Activated naive CD8-positive, alpha-beta T cell treated with anti-CD3 and anti-CD28 coated beads, Interleukin-2, amount 10 ng/mL, durations not matched to agents 7 days and 5 days (primary cell): Measurements from ENCODE around the gene CXCR6. TPM values are rescaled to one million over a fixed set of nuclear protein-coding genes. Genes with fewer than 3 reads are reported as not detected.

Experiments
- ATAC-seq: fragments of 150-1000 bp; cut with Tn5 transposase; one replicate; pipeline ENCODE4 v1.10.0; 2021; ENCODE audit warnings: low read depth, moderate library complexity
- POLR2A ChIA-PET: fragments of 350-600 bp; sonication (Branson Sonifier 250); formaldehyde crosslinking; loops from one replicate; lab custom pipeline; 2021; ENCODE audit warnings: antibody characterized with exemption; lab: Charles Lee
- DNase-seq: peaks from one replicate; pipeline ENCODE4 v3.0.0; 2021
- H3K27ac Mint-ChIP-seq: one replicate; pipeline ENCODE4 v1.8.0; 2022; ENCODE audit warnings: mild to moderate bottlenecking, mixed read lengths
- H3K27me3 Mint-ChIP-seq: one replicate; pipeline ENCODE4 v1.8.0; 2022; ENCODE audit warnings: mild to moderate bottlenecking, moderate library complexity, mixed read lengths
- H3K36me3 Mint-ChIP-seq: one replicate; pipeline ENCODE4 v1.8.0; 2021; ENCODE audit warnings: mild to moderate bottlenecking, mixed read lengths
- H3K4me1 Mint-ChIP-seq: one replicate; pipeline ENCODE4 v1.8.0; 2021; ENCODE audit warnings: mixed read lengths
- H3K4me3 Mint-ChIP-seq: one replicate; pipeline ENCODE4 v1.8.0; 2022; ENCODE audit warnings: mild to moderate bottlenecking, moderate library complexity, mixed read lengths
- H3K9me3 Mint-ChIP-seq: one replicate; pipeline ENCODE4 v1.8.0; 2021; ENCODE audit warnings: mixed read lengths
- total RNA-seq, 2 experiments: library from RNA; stranded (reverse); gene quantifications; one replicate each; pipeline ENCODE4 v1.2.3, GENCODE V29; 2021

The CXCR6 gene
- total RNA-seq, 2 experiments from 2014 or later, result 12.4 to 13.5 TPM

DNA sequence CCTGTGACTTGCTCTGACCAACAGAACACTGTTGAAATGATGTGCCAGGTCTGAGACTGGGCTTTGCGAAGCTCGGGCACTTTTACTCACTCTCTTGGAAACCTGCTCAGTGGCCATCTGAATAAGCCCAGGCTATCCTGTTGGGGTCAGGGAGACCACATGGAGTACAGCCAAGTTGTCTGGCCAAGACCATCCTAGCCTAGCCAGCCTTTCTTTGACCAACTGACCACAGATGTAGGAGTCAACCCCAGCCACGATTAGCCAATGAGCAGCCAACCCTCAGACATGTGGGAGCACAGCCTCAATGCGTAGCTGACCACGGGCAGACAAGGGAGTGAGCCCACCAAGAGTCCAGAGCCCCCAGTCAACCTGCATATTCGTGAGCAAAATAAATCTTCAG, 30.8 kb upstream of the CXCR6 start:
- peaks cover 24% of the 10 kb centered on the region for H3K27me3 Mint-ChIP-seq

DNA sequence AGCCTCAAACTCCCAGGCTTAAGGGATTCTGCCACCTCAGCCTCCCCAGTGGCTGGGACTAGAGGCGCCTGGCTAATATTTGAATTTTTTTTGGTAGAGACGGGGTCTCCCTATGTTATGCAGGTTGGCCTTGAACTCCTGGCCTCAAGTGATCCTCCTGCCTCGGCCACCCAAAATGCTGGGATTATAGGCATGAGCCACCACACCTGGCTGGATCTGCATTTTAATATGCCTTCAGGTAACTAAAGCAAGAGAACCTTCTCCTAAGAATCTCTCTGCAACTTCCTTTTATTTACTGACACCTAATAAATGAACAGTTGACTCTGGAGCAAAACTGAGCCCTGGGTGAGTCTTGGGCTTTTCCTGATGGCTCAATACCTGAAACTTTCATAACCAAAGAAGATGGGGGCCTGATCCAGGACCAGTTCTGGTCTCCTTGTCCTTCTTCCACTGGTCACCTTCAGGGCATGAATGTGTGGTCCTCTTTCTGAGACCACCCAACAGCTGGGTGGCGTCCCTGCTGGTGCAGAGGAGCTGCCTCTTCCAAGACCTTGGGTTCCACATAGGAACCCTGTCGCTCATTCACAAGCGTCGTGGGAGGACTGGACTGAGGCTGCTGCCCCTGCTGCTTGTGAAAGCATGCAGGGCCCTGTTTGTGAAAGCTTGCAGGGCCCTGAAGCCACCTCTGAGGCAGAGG, 28.8 kb upstream of the CXCR6 start:
- DNase-seq (no peak), ATAC-seq (no peak)
- no peak overlapping the region for H3K4me3 Mint-ChIP-seq
- peaks cover 2% of the 10 kb centered on the region for H3K9me3 Mint-ChIP-seq
- H3K4me1 Mint-ChIP-seq, result peaks cover 18% of the 10 kb centered on the region
- POLR2A ChIA-PET, result no interaction called here
- peaks cover 12% of the 10 kb centered on the region for H3K36me3 Mint-ChIP-seq
- no peak overlapping the region for H3K27ac Mint-ChIP-seq
- H3K27me3 Mint-ChIP-seq, result peaks cover 24% of the 10 kb centered on the region

More for the DNA sequence above, 30.8 kb upstream of the CXCR6 start:
- ATAC-seq (no peak), DNase-seq (no peak)
- H3K4me1 Mint-ChIP-seq, result peaks cover 29% of the 10 kb centered on the region
- H3K9me3 Mint-ChIP-seq, result peaks cover 2% of the 10 kb centered on the region
- POLR2A ChIA-PET, result no interaction called here
- H3K4me3 Mint-ChIP-seq, result no peak overlapping the region
- H3K27ac Mint-ChIP-seq, result no peak overlapping the region
- H3K36me3 Mint-ChIP-seq, result peaks cover 4% of the 10 kb centered on the region

DNA sequence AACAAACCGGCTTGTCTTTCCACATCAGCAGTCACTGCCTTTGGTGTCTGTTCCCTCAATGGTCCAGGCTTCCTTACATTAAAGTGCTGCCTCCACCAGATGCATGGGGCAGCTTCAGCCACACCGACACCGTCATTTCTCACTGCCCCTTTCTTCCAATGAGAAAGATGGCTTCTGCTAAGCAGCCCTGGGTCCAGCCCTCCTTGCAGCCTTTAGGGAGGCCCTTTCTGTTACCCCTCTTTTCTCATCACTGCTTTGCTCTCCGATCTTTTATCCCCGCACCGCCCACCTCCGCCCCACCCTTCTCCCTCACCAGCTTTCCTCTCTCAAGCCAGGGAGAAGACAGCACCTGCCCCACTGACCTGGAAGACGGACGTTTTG, 28.2 kb upstream of the CXCR6 start:
- H3K4me3 Mint-ChIP-seq, result peak overlapping the region; percentile 58
- DNase-seq (no peak), ATAC-seq (no peak)
- peaks cover 18% of the 10 kb centered on the region for H3K4me1 Mint-ChIP-seq
- peaks cover 23% of the 10 kb centered on the region for H3K27me3 Mint-ChIP-seq
- POLR2A ChIA-PET, result no interaction called here
- H3K27ac Mint-ChIP-seq, result no peak overlapping the region
- H3K36me3 Mint-ChIP-seq, result peaks cover 12% of the 10 kb centered on the region
- peaks cover 2% of the 10 kb centered on the region for H3K9me3 Mint-ChIP-seq

DNA sequence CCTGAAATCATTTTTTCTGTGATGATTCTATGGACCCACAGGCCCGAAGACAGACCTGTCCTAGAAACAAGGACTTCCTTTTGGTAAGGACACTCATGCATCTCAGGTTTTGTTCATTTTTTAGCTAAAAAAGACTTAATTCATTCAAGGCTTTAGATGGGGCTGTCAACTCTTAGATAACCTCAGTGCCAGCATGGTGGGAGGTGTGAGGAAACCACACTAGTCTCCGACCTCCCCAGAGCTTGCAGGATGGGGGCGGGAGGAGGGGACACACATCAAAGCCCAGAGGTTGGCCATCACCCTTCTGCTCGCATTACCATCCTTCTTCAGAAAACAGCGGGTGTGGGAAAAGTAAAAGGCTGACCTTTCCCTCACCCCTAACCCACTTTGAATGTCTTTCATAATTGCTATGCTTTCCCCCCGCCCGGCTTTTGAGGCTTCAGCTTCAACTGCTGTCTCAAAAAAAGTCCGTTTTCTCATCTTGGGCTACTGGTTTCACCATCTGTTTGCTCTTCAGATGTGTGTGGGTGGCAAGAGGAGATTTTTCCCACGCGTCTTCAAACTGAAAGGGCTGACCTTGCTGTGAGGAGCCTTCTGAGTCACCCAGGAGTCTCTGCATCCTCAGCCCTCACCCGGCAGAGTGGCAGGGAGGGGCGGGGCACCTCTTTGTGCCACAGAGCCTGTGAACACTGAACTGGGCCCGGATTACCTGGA, 27.6 kb upstream of the CXCR6 start:
- Mint-ChIP-seq H3K27ac (peak overlapping the region; percentile 37), H3K4me3 (peak overlapping the region; percentile 58), H3K27me3 (peaks cover 20% of the 10 kb centered on the region), H3K36me3 (peaks cover 14% of the 10 kb centered on the region), H3K9me3 (no peaks in the 10 kb centered on the region), H3K4me1 (peaks cover 18% of the 10 kb centered on the region)
- DNase-seq (peak; percentile 61), ATAC-seq (peak; percentile 91)
- POLR2A ChIA-PET, result no interaction called here

DNA sequence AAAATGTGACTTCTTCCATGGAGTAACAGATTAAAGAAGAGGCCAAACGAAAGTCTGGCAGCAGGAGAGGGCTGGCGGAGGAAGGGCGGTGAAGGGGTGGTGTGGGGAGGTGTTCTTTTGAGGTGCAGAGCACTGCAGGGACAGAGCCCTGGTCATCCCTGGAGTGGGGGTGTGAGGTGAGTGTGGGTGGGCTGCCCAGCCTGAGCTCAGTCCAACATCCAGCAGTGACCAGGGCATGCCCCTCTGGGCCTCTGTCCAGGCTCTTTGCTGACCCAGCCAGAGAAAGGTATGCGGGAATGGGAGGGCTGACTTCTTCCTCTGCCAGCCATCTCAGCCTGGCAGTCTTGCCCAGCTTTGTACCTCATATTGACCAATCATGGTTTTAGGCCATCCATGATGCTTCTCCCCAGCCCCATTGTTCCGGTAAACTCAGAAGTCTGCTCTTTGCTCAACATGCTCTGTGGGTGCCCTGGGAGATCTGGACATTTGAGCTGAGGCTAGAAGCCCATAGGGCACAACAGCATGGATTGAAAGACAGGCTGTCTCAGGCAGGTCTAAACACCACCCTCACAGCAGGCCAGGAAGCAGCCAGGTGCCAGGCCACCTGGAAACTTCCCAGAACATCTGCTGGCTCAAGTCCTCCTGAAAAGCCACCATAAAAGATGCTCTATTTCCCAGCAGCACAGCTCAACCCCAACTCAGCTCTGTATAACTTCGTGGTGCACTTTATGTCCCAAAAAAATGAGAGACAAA, 25.9 kb upstream of the CXCR6 start:
- H3K9me3 Mint-ChIP-seq, result no peaks in the 10 kb centered on the region
- ATAC-seq, result no peak
- no peak for DNase-seq
- POLR2A ChIA-PET, result no interaction called here
- H3K4me1 Mint-ChIP-seq, result peaks cover 24% of the 10 kb centered on the region
- H3K27ac Mint-ChIP-seq, result no peak overlapping the region
- peaks cover 20% of the 10 kb centered on the region for H3K27me3 Mint-ChIP-seq
- peaks cover 22% of the 10 kb centered on the region for H3K36me3 Mint-ChIP-seq
- no peak overlapping the region for H3K4me3 Mint-ChIP-seq

DNA sequence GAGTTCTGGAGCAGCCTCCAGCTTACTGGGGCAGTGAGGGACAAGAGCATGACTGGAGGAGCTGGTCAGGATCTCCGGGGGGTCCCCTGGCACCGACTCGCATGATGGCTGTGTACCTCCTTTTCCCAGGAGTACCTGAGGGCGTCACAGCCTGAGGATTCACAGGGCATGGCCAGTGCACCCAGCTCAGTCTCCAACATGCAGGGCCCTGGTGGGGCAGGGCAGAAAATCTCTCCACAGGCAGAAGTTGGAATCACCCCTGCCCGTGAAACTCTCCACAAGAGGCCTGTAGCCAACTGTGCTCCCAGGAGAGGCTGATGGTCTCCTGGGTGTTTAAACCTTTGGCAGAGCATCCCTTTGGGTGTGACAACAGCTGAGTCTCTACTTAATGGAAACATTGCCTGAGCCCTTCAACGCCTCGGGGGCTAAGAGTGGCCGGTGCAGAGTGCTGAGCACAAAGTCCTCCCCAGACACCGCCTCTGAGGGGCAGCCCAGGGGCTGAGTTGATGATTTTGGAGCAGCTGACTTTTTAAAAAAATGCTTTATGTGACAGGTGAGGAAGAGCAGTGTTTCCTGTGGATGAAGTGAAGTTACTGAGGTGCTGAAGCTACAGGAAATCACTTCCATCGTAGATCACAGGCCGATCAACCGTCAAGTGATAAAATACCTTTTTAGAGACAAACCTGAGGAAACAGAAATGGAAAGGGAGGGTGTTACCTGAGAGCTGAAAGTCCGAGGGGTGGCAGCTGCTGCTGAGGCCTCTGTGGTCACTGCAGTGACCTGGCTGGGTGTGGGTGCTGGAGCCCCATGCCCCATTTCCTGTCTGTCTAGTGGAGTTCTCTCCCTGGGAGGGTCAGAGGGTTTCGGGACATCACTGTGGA, 21.9 kb upstream of the CXCR6 start:
- Mint-ChIP-seq H3K27ac (peak overlapping the region; percentile 70), H3K4me3 (no peak overlapping the region), H3K36me3 (peaks cover 38% of the 10 kb centered on the region), H3K9me3 (no peaks in the 10 kb centered on the region), H3K4me1 (peaks cover 12% of the 10 kb centered on the region), H3K27me3 (no peaks in the 10 kb centered on the region)
- no peak for DNase-seq
- POLR2A ChIA-PET, result interaction anchor here (0.5 to 1.6 kb wide), 3 partner anchors 13 to 399 kb away, joined by 3 to 4 read pairs (median 3); no protein-coding TSS in a partner anchor
- ATAC-seq, result peak; percentile 34

DNA sequence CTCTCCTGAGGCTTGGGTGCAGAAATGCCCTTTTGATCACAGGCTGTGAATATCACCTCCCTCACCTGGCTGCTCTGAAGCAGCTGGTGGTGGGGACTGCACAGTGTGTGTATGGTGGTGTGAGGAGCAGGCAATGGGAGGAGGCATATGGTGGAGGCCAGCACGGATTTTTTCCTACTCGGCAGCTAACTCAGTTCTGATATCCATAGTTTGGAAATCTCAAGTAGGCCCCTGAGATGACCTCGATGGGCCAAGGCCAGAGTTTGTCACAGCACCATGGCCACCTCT, 21.3 kb upstream of the CXCR6 start:
- ATAC-seq (no peak), DNase-seq (no peak)
- H3K9me3 Mint-ChIP-seq, result no peaks in the 10 kb centered on the region
- no peaks in the 10 kb centered on the region for H3K27me3 Mint-ChIP-seq
- no peak overlapping the region for H3K4me3 Mint-ChIP-seq
- POLR2A ChIA-PET, result interaction anchor here (1.6 kb wide), 1 partner anchor 14 kb away, joined by 4 read pairs; no protein-coding TSS in a partner anchor
- peaks cover 39% of the 10 kb centered on the region for H3K36me3 Mint-ChIP-seq
- peaks cover 9% of the 10 kb centered on the region for H3K4me1 Mint-ChIP-seq
- H3K27ac Mint-ChIP-seq, result peak overlapping the region; percentile 70

DNA sequence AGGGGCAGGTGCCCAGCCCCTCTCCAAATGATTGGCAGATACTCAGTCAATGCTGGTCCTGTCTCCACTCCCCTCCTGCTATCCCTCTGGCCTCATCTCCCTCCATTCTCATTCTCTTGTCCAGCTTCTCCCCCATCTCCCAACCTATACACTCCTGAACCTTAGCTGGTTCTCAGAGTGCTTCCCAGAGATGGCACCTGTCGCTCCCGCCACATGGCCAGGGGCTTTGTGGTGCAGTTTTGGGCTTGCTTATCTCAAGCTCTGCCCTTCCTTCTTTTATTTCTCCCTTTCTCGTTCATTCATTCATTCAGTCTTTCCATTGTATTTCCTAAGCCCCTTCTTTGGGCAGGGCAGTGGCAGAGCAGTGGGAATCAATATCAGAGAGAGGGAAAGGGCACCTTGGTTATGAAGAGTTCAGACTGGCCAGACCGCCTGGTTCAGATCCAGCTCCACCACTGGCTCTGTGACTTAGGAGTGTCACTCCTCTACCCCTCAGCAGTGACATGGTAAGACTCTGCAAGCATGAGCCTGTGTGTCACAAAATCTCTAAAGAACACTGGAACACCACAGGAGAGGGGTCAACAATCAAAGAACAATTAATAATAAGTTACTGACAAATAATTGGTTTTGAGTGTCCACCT, 20.2 kb upstream of the CXCR6 start:
- Mint-ChIP-seq H3K27ac (no peak overlapping the region), H3K4me3 (no peak overlapping the region), H3K9me3 (no peaks in the 10 kb centered on the region), H3K4me1 (peaks cover 9% of the 10 kb centered on the region), H3K27me3 (no peaks in the 10 kb centered on the region), H3K36me3 (peaks cover 47% of the 10 kb centered on the region)
- POLR2A ChIA-PET, result no interaction called here
- ATAC-seq, result no peak
- DNase-seq, result no peak

DNA sequence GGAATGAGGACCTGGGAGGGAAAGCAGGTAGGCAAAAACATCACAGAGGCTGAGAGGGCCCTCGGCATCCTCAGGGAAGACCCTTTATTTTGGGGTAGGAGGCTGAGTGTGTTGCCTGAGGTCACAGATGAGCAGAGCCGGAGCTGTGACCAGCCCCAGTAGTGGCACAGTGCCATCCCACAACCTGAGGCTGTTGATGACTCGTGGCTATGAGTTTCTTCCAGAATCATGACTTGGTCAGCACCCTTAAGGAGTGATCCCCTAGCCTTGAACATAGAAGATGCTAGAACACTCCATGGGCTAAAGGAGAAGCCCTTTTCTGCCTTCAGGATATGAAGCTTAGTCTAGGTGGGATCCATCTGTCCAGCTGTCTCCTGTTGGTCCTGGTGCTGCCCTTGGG, 19.5 kb upstream of the CXCR6 start:
- DNase-seq (no peak), ATAC-seq (no peak)
- no peaks in the 10 kb centered on the region for H3K27me3 Mint-ChIP-seq
- POLR2A ChIA-PET, result interaction anchor here (0.5 kb wide), 1 partner anchor 264 kb away, joined by 5 read pairs; no protein-coding TSS in a partner anchor
- peaks cover 9% of the 10 kb centered on the region for H3K4me1 Mint-ChIP-seq
- no peaks in the 10 kb centered on the region for H3K9me3 Mint-ChIP-seq
- no peak overlapping the region for H3K4me3 Mint-ChIP-seq
- peaks cover 45% of the 10 kb centered on the region for H3K36me3 Mint-ChIP-seq
- no peak overlapping the region for H3K27ac Mint-ChIP-seq

DNA sequence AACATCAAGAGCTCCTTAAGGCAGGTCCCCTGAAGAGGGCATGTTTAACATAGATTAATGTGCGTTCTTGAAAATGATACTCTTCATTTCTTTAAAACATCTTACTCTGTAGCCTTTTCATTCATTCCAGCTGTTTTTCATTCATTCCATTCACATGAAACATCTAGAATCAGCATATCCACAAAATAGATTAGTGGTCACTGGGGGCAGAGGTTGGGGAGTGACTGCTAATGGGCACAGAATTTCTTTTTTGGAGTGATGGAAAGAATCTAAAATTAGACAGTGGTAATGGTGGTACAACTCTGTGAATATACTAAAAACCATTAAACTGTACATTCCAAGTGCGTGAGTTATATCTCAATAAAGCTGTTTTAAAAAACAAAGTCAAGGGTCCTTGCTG, 15.4 kb upstream of the CXCR6 start:
- no peak overlapping the region for H3K4me3 Mint-ChIP-seq
- no peak overlapping the region for H3K27ac Mint-ChIP-seq
- POLR2A ChIA-PET, result no interaction called here
- DNase-seq (no peak), ATAC-seq (no peak)
- H3K4me1 Mint-ChIP-seq, result peaks cover 5% of the 10 kb centered on the region
- no peaks in the 10 kb centered on the region for H3K9me3 Mint-ChIP-seq
- no peaks in the 10 kb centered on the region for H3K27me3 Mint-ChIP-seq
- H3K36me3 Mint-ChIP-seq, result peaks cover 43% of the 10 kb centered on the region

DNA sequence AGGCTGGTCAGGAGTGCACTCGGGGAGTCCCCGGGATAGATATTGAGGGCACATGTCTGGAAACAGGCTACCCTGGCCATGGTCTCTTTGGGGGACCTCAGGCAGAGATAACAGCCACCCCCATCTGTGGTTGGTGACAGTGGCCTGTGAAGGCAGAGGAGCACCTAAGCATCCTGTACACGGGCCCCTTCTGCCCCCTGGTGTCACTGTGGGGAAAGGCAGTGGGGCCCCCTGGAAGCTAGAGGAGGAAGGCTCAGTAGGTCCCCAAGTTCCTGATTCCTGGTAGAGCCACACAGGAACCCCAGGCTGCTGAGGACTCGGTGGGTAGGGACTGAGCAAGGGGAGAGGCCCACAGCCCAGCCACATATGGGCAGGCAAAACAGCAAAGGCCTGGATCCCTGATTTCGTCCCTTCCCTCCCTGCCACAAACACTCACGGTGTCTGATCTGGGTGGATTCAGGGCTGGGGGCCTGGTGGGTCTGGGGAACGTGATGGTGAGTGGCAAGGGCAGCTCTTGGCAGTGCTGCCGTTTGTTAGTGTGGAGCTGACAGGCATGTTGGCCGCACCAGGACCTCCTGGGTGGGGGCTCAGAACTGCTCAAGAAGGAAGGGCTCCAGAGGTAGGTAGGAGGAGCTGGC, 14.1 kb upstream of the CXCR6 start:
- Mint-ChIP-seq H3K9me3 (no peaks in the 10 kb centered on the region), H3K27me3 (no peaks in the 10 kb centered on the region), H3K36me3 (peaks cover 41% of the 10 kb centered on the region), H3K4me1 (peaks cover 3% of the 10 kb centered on the region), H3K4me3 (no peak overlapping the region), H3K27ac (no peak overlapping the region)
- ATAC-seq (peak; percentile 90), DNase-seq (peak; percentile 77)
- POLR2A ChIA-PET, result interaction anchor here (0.8 kb wide), 1 partner anchor 37 kb away, joined by 3 read pairs; no protein-coding TSS in a partner anchor

DNA sequence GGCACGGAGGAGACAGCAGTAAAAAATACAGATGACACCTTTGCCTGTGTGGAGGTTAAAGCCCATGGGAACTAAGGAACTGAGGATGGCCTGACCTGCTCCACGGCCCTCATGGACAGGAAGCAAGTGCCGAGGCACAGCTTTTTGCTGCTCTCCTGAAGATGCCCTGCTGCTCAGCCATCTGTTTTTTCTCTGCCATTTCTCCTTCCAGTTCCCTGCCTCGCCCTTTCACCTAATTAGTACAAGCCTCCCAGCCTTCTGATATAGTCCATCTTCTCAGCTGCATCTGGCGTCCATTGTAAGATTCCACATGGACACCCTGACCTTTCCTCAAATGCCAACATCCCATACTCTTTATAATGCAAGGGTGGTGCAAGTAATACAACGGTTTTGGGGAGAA, 11.8 kb upstream of the CXCR6 start:
- ATAC-seq (no peak), DNase-seq (no peak)
- Mint-ChIP-seq H3K27ac (no peak overlapping the region), H3K4me1 (peaks cover 3% of the 10 kb centered on the region), H3K9me3 (no peaks in the 10 kb centered on the region), H3K27me3 (no peaks in the 10 kb centered on the region), H3K4me3 (no peak overlapping the region), H3K36me3 (peaks cover 52% of the 10 kb centered on the region)
- POLR2A ChIA-PET, result no interaction called here
